HepG2 (cell line): Measurements from ENCODE around the gene VPS26A. TPM values are rescaled to one million over a fixed set of nuclear protein-coding genes. Genes with fewer than 3 reads are reported as not detected.
A peak's percentile ranks its signal among the peaks of the same experiment; 100 is the strongest.

Source experiments
- ATAC-seq: fragments of 200-7000 bp; cut with Tn5 transposase; 3 replicates; pipeline ENCODE4 v1.9.1; 2020; ENCODE audit warnings: mild to moderate bottlenecking, moderate library complexity
- BruUV-seq: library from RNA; stranded (reverse); fragments of 400-500 nt; replicated peaks from 2 replicates; lab custom pipeline; 2021; lab: Mats Ljungman, UMichigan
- CTCF ChIA-PET: fragments of 300-600 bp; formaldehyde crosslinking; extraction: SDS; loops from one replicate; lab custom pipeline; 2021; ENCODE audit warnings: low total read pairs, inconsistent platforms, low intra/inter-chr PET ratio; lab: Yijun Ruan, JAX
- POLR2A ChIA-PET: fragments of 350-600 bp; sonication (Branson Sonifier 250); formaldehyde crosslinking; loops from one replicate; lab custom pipeline; 2020; ENCODE audit warnings: antibody characterized with exemption, inconsistent platforms; lab: Yijun Ruan, JAX
- DNase-seq: peaks from one replicate; pipeline ENCODE4 v3.0.0-alpha.2; 2015; ENCODE audit warnings: low spot score
- FAIRE-seq: peaks from 3 replicates; lab custom pipeline; 2011; peaks lifted over from hg19 to GRCh38; lab: Jason Lieb, UNC
- H2AFZ ChIP-seq: one replicate; pipeline ENCODE4 v1.6.1; 2011; ENCODE audit warnings: low read length, inconsistent platforms
- H3K27ac ChIP-seq: fragments of 300-600 bp; 3 replicates; pipeline ENCODE4 v1.8.0; 2011; ENCODE audit warnings: mixed run types, mild to moderate bottlenecking, mixed read lengths, low read length, inconsistent platforms; ENCODE audit not compliant: insufficient read depth; ENCODE audit errors: extremely low read length
- H3K27me3 ChIP-seq, 2 experiments: fragments of 200-600 bp in 1 of 2; 2 replicates in 1 of 2; 3 replicates in 1 of 2; pipeline versions ENCODE4 v1.6.0 to v1.8.0; 2011; ENCODE audit warnings: low read length in 2 of 2, mild to moderate bottlenecking in 2 of 2, moderate library complexity in 2 of 2, inconsistent platforms in 1 of 2; ENCODE audit not compliant: insufficient read depth in 2 of 2, control insufficient read depth in 1 of 2
- H3K36me3 ChIP-seq, 2 experiments: fragments of 200-600 bp in 1 of 2; replicated peaks in 1 of 2; 2 replicates in 1 of 2; 3 replicates in 1 of 2; pipeline versions ENCODE4 v1.5.1 to v1.8.0; 2011; ENCODE audit warnings: low read length in 2 of 2, inconsistent platforms in 1 of 2; ENCODE audit not compliant: insufficient read depth in 2 of 2, control insufficient read depth in 1 of 2
- H3K4me1 ChIP-seq: 2 replicates; pipeline ENCODE4 v1.5.1; 2012; ENCODE audit warnings: low read length, inconsistent platforms; ENCODE audit not compliant: insufficient read depth
- H3K4me2 ChIP-seq: 2 replicates; pipeline ENCODE4 v1.6.0; 2011; ENCODE audit warnings: low read depth, low read length, inconsistent platforms
- H3K4me3 ChIP-seq, 3 experiments: fragments of 200-600 bp in 1 of 3; sonication (generic), shearing (Covaris generic) in 1 of 3; replicated peaks in 1 of 3; 2 replicates each; pipeline ENCODE4 v1.5.1; 2011 to 2016; ENCODE audit warnings: low read length in 3 of 3, inconsistent platforms in 2 of 3, low read depth in 2 of 3, mild to moderate bottlenecking in 2 of 3, control low read depth in 1 of 3, mixed read lengths in 1 of 3; ENCODE audit not compliant: insufficient read depth in 1 of 3
- H3K79me2 ChIP-seq: one replicate; pipeline ENCODE4 v1.6.1; 2011; ENCODE audit warnings: low read length, inconsistent platforms; ENCODE audit not compliant: insufficient read depth
- H3K9ac ChIP-seq: 2 replicates; pipeline ENCODE4 v1.6.0; 2011; ENCODE audit warnings: mild to moderate bottlenecking, low read depth, low read length, inconsistent platforms; ENCODE audit not compliant: insufficient read depth
- H3K9me3 ChIP-seq: 2 replicates; pipeline ENCODE4 v1.5.1; 2012; ENCODE audit warnings: mild to moderate bottlenecking, low read length
- H4K20me1 ChIP-seq: 2 replicates; pipeline ENCODE4 v1.6.0; 2011; ENCODE audit warnings: inconsistent platforms, mild to moderate bottlenecking, low read length, moderate library complexity; ENCODE audit not compliant: insufficient read depth
- ATRX ChIP-seq: sonication (generic); formaldehyde crosslinking; IDR thresholded peaks from 2 replicates; pipeline ENCODE4 v1.4.0; 2020; ENCODE audit warnings: missing genetic modification reagents, borderline replicate concordance
- GATA4 ChIP-seq: sonication (generic); IDR thresholded peaks from 2 replicates; pipeline ENCODE4 v1.6.1; 2016; ENCODE audit warnings: antibody characterized with exemption, low read depth, borderline replicate concordance
- HOXA7 ChIP-seq: sonication (generic); formaldehyde crosslinking; IDR thresholded peaks from 2 replicates; pipeline ENCODE4 v1.8.1; 2022; ENCODE audit warnings: mild to moderate bottlenecking, missing genetic modification reagents, moderate library complexity
- MAFF ChIP-seq: IDR thresholded peaks from 2 replicates; pipeline ENCODE4 v1.6.1; 2011; ENCODE audit warnings: low read depth, low read length, improper control_type of control experiment
- MAFK ChIP-seq, 2 experiments: IDR thresholded peaks in 1 of 2; conservative IDR thresholded peaks in 1 of 2; 2 replicates each; pipeline ENCODE4 v1.6.1; 2011; ENCODE audit warnings: improper control_type of control experiment in 2 of 2, low read length in 2 of 2
- MATR3 ChIP-seq: sonication (generic); formaldehyde crosslinking; IDR thresholded peaks from 2 replicates; pipeline ENCODE4 v1.4.0; 2020; ENCODE audit warnings: missing genetic modification reagents
- ZNF12 ChIP-seq: sonication (generic); formaldehyde crosslinking; IDR thresholded peaks from 2 replicates; pipeline ENCODE4 v1.5.0; 2020; ENCODE audit warnings: missing genetic modification reagents
- ZNF441 ChIP-seq: sonication (generic); formaldehyde crosslinking; IDR thresholded peaks from 2 replicates; pipeline ENCODE4 v1.7.0; 2021; ENCODE audit warnings: missing genetic modification reagents, borderline replicate concordance
- WGBS: methylation state at CpG from one replicate; pipeline ENCODE4 v1.1.6; 2017; ENCODE audit warnings: low lambda C conversion rate; 5-methylcytosine and 5-hydroxymethylcytosine counted together
- in situ Hi-C: cut with HindIII; loops from 2 replicates; pipeline ENCODE4 v1.10.0; 2017; ENCODE audit warnings: low pct_unique_long_range_greater_than_20kb; ENCODE audit not compliant: extremely low pct_ligation_motif_present
- intact Hi-C: fragments of 100-400 bp; cut with micrococcal nuclease; formaldehyde crosslinking; loops from one replicate; pipeline ENCODE4 v1.10.0; 2022; ENCODE audit not compliant: unreplicated experiment
- polyA plus RNA-seq, 8 experiments: library from polyadenylated mRNA; depleted of rRNA in 3 of 8; stranded (reverse) in 7 of 8; unstranded in 1 of 8; fragments of >200 nt; fragmentation: Illumina TruSeq in 4 of 8; extraction: Trizol in 4 of 8; gene quantifications; 2 replicates each; pipeline versions ENCODE4 v1.2.1 to v1.2.3, GENCODE V29; 2011 to 2016; ENCODE audit warnings: low read depth in 4 of 8, missing spikeins in 1 of 8, mixed read lengths in 1 of 8; ENCODE audit not compliant: insufficient read depth in 1 of 8
- total RNA-seq, 5 experiments: library from RNA; depleted of rRNA; stranded (reverse); fragments of >200 nt; fragmentation: Illumina TruSeq; extraction: Trizol; gene quantifications; 2 replicates each; pipeline ENCODE4 v1.2.3, GENCODE V29; 2016; ENCODE audit warnings: low read depth in 1 of 5
- TF ChIP-seq, protein P1 (sequence below), 2 experiments: IDR thresholded peaks; 2 replicates each; pipeline ENCODE4 v1.6.1; 2011 to 2012; ENCODE audit warnings: low read length in 2 of 2, borderline replicate concordance in 1 of 2, low read depth in 1 of 2, mild to moderate bottlenecking in 1 of 2, moderate library complexity in 1 of 2
- TF ChIP-seq, protein P2 (sequence below): sonication (generic); formaldehyde crosslinking; IDR thresholded peaks from 2 replicates; pipeline ENCODE4 v1.5.0; 2020; ENCODE audit warnings: missing genetic modification reagents
- TF ChIP-seq, protein P3 (sequence below): sonication (generic); formaldehyde crosslinking; IDR thresholded peaks from 2 replicates; pipeline ENCODE4 v1.4.0; 2020; ENCODE audit warnings: missing genetic modification reagents, borderline replicate concordance
- TF ChIP-seq, protein P4 (sequence below): sonication (generic); formaldehyde crosslinking; IDR thresholded peaks from 2 replicates; pipeline ENCODE4 v1.8.0; 2023; ENCODE audit warnings: mild to moderate bottlenecking, missing genetic modification reagents
- TF ChIP-seq, protein P5 (sequence below): sonication (generic); formaldehyde crosslinking; IDR thresholded peaks from 2 replicates; pipeline ENCODE4 v1.5.1; 2020; ENCODE audit warnings: missing genetic modification reagents, mild to moderate bottlenecking, borderline replicate concordance

Gene VPS26A
- total and polyA plus RNA-seq, 2 of the 13 experiments (the other 11 are each of a cell fraction or from before 2014, with no cell fraction given), result 12.9 to 32.6 TPM

DNA sequence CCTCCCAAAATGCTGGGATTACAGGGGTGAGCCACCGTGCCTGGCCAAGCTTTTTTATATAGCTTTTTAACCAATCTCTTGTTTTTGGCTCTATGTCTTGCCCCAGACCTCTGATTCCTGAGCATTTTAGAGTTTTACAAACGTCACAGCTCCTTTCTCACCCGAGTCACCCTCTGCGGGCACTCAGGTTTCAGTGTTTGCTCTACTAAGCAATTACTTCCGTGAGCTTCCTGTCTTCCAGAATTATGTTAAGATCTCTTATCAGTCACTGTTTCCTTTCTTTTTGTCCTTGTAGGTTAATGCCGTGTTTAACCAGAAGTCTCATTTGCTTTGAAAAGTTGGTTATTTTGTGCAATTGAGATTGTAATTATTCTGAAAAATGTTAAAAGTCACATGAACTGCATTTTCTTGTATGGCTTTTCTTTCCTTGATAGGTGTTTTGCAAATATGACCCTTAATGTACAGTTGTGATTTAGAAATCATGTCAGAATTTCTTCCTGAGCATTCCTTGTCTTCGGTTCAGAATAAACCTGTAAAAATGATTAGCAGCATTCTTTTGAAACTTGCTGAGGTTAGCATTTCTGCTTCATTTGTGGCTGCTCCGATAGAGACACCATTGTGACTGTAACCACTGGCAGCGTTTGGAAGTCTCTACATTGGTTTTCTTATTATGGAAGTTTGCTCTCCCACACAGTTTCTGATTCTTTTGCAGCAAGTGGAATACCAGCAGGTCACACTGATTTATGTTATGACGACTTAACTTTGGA, 91.6 kb downstream of the VPS26A start:
- ATAC-seq (no peak), FAIRE-seq (no peak), DNase-seq (no peak)
- no peak overlapping the region for H3K27ac ChIP-seq
- no peaks in the 10 kb centered on the region for H3K27me3 ChIP-seq
- no peaks in the 10 kb centered on the region for H3K9me3 ChIP-seq
- in situ Hi-C loops, result no loop called here
- WGBS, result 15% methylated on average over 10 of the region's 10 CpGs
- intact Hi-C loops, result no loop called here
- peak overlapping the region; percentile 58 for H3K4me2 ChIP-seq
- no peaks in the 10 kb centered on the region for H4K20me1 ChIP-seq
- H3K36me3 ChIP-seq, result no peaks in the 10 kb centered on the region
- H3K4me3 ChIP-seq, result peak overlapping the region in 2 of 3 experiments; percentile 7 to 42; a peak in 3 of 6 replicates
- H3K79me2 ChIP-seq, result no peaks in the 10 kb centered on the region
- BruUV-seq, result no TSS peak
- H3K9ac ChIP-seq, result no peak overlapping the region
- peak overlapping the region; percentile 56 for H2AFZ ChIP-seq
- peaks cover 59% of the 10 kb centered on the region for H3K4me1 ChIP-seq
- ChIA-PET POLR2A (interaction anchor here (0.6 to 1.2 kb wide), 2 partner anchors 193 to 214 kb away, joined by 3 read pairs; no protein-coding TSS in a partner anchor), CTCF (no interaction called here)
- TF ChIP-seq, protein P1, sequence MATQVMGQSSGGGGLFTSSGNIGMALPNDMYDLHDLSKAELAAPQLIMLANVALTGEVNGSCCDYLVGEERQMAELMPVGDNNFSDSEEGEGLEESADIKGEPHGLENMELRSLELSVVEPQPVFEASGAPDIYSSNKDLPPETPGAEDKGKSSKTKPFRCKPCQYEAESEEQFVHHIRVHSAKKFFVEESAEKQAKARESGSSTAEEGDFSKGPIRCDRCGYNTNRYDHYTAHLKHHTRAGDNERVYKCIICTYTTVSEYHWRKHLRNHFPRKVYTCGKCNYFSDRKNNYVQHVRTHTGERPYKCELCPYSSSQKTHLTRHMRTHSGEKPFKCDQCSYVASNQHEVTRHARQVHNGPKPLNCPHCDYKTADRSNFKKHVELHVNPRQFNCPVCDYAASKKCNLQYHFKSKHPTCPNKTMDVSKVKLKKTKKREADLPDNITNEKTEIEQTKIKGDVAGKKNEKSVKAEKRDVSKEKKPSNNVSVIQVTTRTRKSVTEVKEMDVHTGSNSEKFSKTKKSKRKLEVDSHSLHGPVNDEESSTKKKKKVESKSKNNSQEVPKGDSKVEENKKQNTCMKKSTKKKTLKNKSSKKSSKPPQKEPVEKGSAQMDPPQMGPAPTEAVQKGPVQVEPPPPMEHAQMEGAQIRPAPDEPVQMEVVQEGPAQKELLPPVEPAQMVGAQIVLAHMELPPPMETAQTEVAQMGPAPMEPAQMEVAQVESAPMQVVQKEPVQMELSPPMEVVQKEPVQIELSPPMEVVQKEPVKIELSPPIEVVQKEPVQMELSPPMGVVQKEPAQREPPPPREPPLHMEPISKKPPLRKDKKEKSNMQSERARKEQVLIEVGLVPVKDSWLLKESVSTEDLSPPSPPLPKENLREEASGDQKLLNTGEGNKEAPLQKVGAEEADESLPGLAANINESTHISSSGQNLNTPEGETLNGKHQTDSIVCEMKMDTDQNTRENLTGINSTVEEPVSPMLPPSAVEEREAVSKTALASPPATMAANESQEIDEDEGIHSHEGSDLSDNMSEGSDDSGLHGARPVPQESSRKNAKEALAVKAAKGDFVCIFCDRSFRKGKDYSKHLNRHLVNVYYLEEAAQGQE (IDR thresholded peaks at IDR 0.05; ENCODE audit: borderline replicate concordance in 1 of 2, low read depth in 1 of 2, low read length in 2 of 2), result no peak
- no peak for TF ChIP-seq ATRX
- no peak for TF ChIP-seq HOXA7 (CRISPR knock-in tag)
- TF ChIP-seq ZNF12, result no peak
- peak; percentile 98 for TF ChIP-seq MAFF
- TF ChIP-seq GATA4, result no peak
- no peak for TF ChIP-seq MATR3 (CRISPR knock-in tag)
- TF ChIP-seq, protein P2, sequence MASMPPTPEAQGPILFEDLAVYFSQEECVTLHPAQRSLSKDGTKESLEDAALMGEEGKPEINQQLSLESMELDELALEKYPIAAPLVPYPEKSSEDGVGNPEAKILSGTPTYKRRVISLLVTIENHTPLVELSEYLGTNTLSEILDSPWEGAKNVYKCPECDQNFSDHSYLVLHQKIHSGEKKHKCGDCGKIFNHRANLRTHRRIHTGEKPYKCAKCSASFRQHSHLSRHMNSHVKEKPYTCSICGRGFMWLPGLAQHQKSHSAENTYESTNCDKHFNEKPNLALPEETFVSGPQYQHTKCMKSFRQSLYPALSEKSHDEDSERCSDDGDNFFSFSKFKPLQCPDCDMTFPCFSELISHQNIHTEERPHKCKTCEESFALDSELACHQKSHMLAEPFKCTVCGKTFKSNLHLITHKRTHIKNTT (CRISPR knock-in tag), result no peak
- peak; percentile 98 for TF ChIP-seq MAFK (conservative IDR thresholded peaks at IDR 0.05 in 1 of 2, IDR thresholded peaks at IDR 0.05 in 1 of 2; ENCODE audit: low read length in 2 of 2)
- TF ChIP-seq, protein P3, sequence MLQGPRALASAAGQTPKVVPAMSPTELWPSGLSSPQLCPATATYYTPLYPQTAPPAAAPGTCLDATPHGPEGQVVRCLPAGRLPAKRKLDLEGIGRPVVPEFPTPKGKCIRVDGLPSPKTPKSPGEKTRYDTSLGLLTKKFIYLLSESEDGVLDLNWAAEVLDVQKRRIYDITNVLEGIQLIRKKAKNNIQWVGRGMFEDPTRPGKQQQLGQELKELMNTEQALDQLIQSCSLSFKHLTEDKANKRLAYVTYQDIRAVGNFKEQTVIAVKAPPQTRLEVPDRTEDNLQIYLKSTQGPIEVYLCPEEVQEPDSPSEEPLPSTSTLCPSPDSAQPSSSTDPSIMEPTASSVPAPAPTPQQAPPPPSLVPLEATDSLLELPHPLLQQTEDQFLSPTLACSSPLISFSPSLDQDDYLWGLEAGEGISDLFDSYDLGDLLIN (CRISPR knock-in tag), result no peak
- TF ChIP-seq, protein P4, sequence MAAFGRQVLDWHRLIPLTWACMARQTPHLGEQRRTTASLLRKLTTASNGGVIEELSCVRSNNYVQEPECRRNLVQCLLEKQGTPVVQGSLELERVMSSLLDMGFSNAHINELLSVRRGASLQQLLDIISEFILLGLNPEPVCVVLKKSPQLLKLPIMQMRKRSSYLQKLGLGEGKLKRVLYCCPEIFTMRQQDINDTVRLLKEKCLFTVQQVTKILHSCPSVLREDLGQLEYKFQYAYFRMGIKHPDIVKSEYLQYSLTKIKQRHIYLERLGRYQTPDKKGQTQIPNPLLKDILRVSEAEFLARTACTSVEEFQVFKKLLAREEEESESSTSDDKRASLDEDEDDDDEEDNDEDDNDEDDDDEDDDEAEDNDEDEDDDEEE (CRISPR knock-in tag), result no peak
- TF ChIP-seq, protein P5, sequence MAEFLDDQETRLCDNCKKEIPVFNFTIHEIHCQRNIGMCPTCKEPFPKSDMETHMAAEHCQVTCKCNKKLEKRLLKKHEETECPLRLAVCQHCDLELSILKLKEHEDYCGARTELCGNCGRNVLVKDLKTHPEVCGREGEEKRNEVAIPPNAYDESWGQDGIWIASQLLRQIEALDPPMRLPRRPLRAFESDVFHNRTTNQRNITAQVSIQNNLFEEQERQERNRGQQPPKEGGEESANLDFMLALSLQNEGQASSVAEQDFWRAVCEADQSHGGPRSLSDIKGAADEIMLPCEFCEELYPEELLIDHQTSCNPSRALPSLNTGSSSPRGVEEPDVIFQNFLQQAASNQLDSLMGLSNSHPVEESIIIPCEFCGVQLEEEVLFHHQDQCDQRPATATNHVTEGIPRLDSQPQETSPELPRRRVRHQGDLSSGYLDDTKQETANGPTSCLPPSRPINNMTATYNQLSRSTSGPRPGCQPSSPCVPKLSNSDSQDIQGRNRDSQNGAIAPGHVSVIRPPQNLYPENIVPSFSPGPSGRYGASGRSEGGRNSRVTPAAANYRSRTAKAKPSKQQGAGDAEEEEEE (CRISPR knock-in tag), result no peak
- no peak for TF ChIP-seq ZNF441
